Measurements from ENCODE around the gene PLS1. TPM values are rescaled to one million over a fixed set of nuclear protein-coding genes. Genes with fewer than 3 reads are reported as not detected.

Gene PLS1
- total and polyA plus RNA-seq, 2 of the 8 experiments (the other 6 are each of a cell fraction or from before 2014, with no cell fraction given), result 18.7 to 44.7 TPM

- CTCF ChIA-PET (ENCODE audit: partially characterized antibody), result interaction anchor here (0.6 kb wide), 1 partner anchor 252 kb away, joined by 3 read pairs; no protein-coding TSS in a partner anchor
- H3K27me3 ChIP-seq (replicated peaks in 1 of 4; ENCODE audit: control insufficient read depth in 3 of 4, extremely low read depth in 1 of 4, insufficient read depth in 3 of 4, low read length in 3 of 4), result peaks cover 0 to 1% (median 0%) of the 10 kb centered on the region in 4 experiments; a peak in 1 of 7 replicates
- no peak overlapping the region for H3K4me2 ChIP-seq (ENCODE audit: insufficient read depth in 1 of 2, low read depth in 2 of 2, low read length in 2 of 2)
Measured at GRCh38 chr3:142735462-142735861, 139.3 kb downstream of the PLS1 start.

More at GRCh38 chr3:142735462-142735861, 139.3 kb downstream of the PLS1 start:
- H2BK12ac ChIP-seq (ENCODE audit: low read depth, low read length), result no peak overlapping the region
- no peak overlapping the region for H3K56ac ChIP-seq (replicated peaks; ENCODE audit: insufficient read length, low read depth, low read length)
- H3K36me3 ChIP-seq (ENCODE audit: control insufficient read depth in 2 of 4, insufficient read depth in 4 of 4, low read length in 3 of 4), result peaks cover 0 to 3% (median 0%) of the 10 kb centered on the region in 4 experiments; a peak in 1 of 8 replicates
- H2BK120ac ChIP-seq (replicated peaks; ENCODE audit: low read depth, low read length), result no peak overlapping the region
- H3K79me2 ChIP-seq (ENCODE audit: control insufficient read depth in 1 of 2, insufficient read depth in 2 of 2, low read length in 2 of 2), result peaks cover 0 to 18% of the 10 kb centered on the region in 2 experiments; a peak in 2 of 4 replicates
- no peak overlapping the region for H2AK5ac ChIP-seq (ENCODE audit: low read depth, low read length)
- no peak overlapping the region for H4K5ac ChIP-seq (ENCODE audit: insufficient read length, low read depth, low read length)
- peaks cover 0 to 3% (median 0%) of the 10 kb centered on the region in 4 experiments; a peak in 1 of 7 replicates for H3K4me1 ChIP-seq (replicated peaks in 1 of 4; ENCODE audit: control insufficient read depth in 3 of 4, insufficient read depth in 4 of 4, low read length in 3 of 4)
- H4K91ac ChIP-seq (replicated peaks; ENCODE audit: insufficient read length, low read length), result no peak overlapping the region
- no peak overlapping the region for H3K4me3 ChIP-seq (ENCODE audit: extremely low read depth in 1 of 4, insufficient read depth in 2 of 4, low read depth in 3 of 4, low read length in 4 of 4)
- no peak overlapping the region for H3K14ac ChIP-seq (ENCODE audit: insufficient read length)
- no peak overlapping the region for H2BK15ac ChIP-seq (ENCODE audit: low read length)
- POLR2A ChIA-PET (ENCODE audit: partially characterized antibody), result interaction anchor here (3.3 kb wide), 1 partner anchor 11 kb away, joined by 9 read pairs; the partner anchor contains the start of gene TRPC1
- FAIRE-seq (no peak), DNase-seq (ENCODE audit: low read depth in 1 of 2, low spot score in 2 of 2) (no peak)
- H3K79me1 ChIP-seq (ENCODE audit: low read depth, low read length), result peaks cover 3% of the 10 kb centered on the region; the same call in 1 of the 2 replicates
- H2BK20ac ChIP-seq (ENCODE audit: low read length), result no peak overlapping the region
- TF ChIP-seq SIN3A (conservative IDR thresholded peaks at IDR 0.05 in 1 of 2, IDR thresholded peaks at IDR 0.05 in 1 of 2; ENCODE audit: low read depth in 1 of 2, low read length in 2 of 2) (no peak), USF2 (IDR thresholded peaks at IDR 0.05; ENCODE audit: low read length) (no peak), GTF2F1 (IDR thresholded peaks at IDR 0.05; ENCODE audit: borderline replicate concordance, low read depth, low read length) (no peak), CBX8 (IDR thresholded peaks at IDR 0.05; ENCODE audit: borderline replicate concordance, low read depth, low read length) (no peak), YY1 (IDR thresholded peaks at IDR 0.05; ENCODE audit: low read depth, low read length) (no peak), SIRT6 (IDR thresholded peaks at IDR 0.05; ENCODE audit: low read length) (no peak), CTCF (IDR thresholded peaks at IDR 0.05; ENCODE audit: control extremely low read depth in 1 of 3, insufficient read depth in 1 of 3, low read depth in 1 of 3, low read length in 3 of 3) (no peak), RNF2 (IDR thresholded peaks at IDR 0.05; ENCODE audit: borderline replicate concordance, low read depth, low read length, missing control alignments, poor library complexity, severe bottlenecking) (no peak), EP300 (IDR thresholded peaks at IDR 0.05; ENCODE audit: borderline replicate concordance in 1 of 2, low read depth in 2 of 2, low read length in 2 of 2) (no peak)
- H3K23me2 ChIP-seq (ENCODE audit: low read depth, low read length), result no peaks in the 10 kb centered on the region
- H3K27ac ChIP-seq (ENCODE audit: low read depth, low read length), result no peak overlapping the region
- no peak overlapping the region for H4K8ac ChIP-seq (ENCODE audit: extremely low read depth, insufficient read depth, low read length)
- H4K20me1 ChIP-seq (replicated peaks in 1 of 2; ENCODE audit: control insufficient read depth in 1 of 2, insufficient read depth in 2 of 2, low read length in 2 of 2), result peaks cover 1 to 3% of the 10 kb centered on the region in 2 experiments
- H3K18ac ChIP-seq (ENCODE audit: extremely low read depth, low read length), result no peak overlapping the region
- no peak overlapping the region for H3K9ac ChIP-seq (replicated peaks in 1 of 4; ENCODE audit: extremely low read depth in 1 of 4, low read depth in 3 of 4, low read length in 3 of 4)
- no peak overlapping the region for H2AFZ ChIP-seq (ENCODE audit: low read length)
- H3K23ac ChIP-seq (ENCODE audit: insufficient read length), result no peak overlapping the region
- no peak overlapping the region for H3K4ac ChIP-seq (replicated peaks; ENCODE audit: insufficient read length, low read depth, low read length)
- no peak overlapping the region for H2BK5ac ChIP-seq (ENCODE audit: low read depth, low read length)
- no peaks in the 10 kb centered on the region for H3K9me3 ChIP-seq (ENCODE audit: insufficient read depth in 2 of 2, low read depth in 1 of 2, low read length in 1 of 2)
